HS-5 (cell line): ENCODE measurements around the gene DMRT3.

Experiments used
- DNase-seq: peaks from one replicate; pipeline ENCODE4 v3.0.0-alpha.2; 2012; ENCODE audit warnings: low read depth

The DMRT3 gene

DNA sequence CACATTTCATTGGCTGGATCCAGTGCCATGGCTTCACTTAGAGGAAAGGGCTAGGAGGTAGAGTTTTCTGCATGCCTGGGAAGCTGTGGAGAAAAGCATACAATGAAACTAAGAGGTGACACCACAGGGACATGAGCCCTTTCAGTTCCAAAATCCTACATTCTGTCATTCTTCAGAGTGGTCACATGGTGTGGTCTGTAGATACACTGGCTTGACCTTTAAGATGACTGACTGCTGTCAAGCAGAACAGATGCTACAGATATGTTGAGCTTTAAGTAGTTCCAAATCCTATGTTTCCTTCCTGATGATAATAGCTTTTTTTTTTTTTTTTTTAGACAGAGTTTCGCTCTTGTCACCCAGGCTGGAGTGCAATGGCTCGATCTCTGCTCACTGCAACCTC lies 26.2 kb downstream of the DMRT3 start:
- no peak for DNase-seq

DNA sequence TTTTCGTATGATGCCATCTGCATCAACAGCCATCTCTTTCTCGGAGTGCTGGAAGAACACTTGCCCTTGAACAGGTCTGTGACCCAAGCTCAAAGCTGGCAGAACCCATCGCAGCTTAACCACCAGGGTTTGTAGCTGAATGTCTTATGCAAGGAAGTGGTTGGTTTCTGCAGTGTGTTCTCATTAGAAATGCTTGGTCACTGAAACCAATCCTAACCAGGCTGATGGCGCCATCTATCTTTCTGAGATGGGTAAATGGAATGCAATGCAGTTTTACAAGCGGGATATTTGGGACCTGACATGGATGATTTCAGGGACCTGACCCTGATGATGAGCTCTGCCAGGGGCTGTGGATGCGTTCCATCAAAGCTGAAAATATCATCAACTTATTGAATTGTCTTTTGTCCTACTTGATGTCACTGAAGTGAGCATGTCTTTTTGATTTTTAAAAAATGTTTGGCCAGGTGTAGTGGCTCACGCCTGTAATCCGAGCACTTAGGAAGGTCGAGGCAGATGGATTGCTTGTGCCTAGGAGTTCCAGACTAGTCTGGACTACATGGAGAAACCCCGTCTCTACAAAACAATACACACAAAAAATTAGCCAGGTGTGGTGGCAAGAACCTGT lies 28.7 kb downstream of the DMRT3 start:
- DNase-seq: no peak

GRCh38 chr9:1007312-1007711 lies 30.9 kb downstream of the DMRT3 start:
- no peak for DNase-seq

GRCh38 chr9:1008216-1008615 lies 31.8 kb downstream of the DMRT3 start:
- DNase-seq: no peak

DNA sequence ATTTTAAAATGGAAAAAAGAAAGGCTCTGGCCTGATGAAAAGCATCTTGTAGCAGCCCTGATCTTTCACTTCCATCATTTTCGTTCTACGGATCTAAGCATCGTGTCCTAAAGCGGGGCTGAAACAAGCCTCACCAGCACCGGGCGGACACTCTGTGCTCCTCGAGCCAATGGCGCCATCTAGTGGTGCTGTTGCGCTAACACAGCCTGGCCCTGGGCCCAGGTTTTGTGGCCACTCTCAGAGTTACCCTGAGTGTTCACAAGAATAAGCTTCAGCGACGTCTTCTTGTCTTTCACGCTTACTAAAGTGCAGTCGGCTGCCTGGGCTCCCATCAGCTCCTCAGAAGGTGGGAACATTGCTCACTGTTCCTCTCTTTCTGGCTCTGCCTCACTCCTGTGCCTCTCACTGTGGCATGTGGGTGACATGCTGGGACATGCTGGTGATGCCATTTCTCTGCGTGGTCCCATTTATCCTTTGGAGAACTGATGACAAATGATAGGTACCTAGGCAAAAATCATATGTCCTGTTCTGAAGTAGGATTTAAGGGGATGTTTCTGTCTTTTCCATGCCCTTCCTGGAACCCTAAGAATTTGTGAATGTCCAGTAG lies 32.7 kb downstream of the DMRT3 start:
- DNase-seq: no peak

DNA sequence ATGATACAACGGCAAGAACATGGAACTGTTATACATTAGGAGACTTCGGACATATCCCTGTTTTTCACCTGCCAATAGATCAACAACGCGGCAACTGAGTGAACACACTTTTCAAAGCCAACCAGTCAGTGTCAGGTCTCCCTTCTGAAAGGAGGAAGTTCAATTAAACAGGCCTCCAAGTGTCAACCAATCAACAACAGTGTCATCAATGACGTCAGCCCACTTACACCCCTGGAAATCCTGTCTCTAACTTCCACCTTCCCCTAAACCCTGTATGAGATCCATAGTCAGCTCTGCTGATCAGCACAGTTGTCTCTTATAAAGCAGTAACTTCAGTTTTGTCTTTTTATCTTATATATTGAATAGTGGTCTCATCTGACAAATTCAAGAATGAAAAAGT lies 36.6 kb downstream of the DMRT3 start:
- no peak for DNase-seq

GRCh38 chr9:1014225-1014624 lies 37.8 kb downstream of the DMRT3 start:
- no peak for DNase-seq

DNA sequence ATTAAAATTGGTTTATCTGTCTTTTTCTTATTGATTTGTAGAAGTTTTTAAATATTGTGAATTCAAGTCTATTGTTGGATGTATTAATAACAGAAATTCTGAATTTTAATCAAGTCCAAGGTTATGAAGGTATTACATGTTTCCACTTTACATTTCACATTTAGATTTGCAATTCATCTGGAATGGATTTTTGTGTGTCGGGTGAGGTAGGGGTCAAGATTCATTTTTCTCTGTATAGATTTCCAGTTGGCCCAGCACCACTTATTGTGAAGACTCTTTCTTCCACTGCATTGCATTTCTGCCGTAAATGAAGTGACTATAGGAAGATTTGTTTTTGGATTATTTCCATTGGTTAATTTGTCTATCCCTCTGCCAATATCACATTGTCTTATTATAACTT lies 38.2 kb downstream of the DMRT3 start:
- DNase-seq: no peak

GRCh38 chr9:1018121-1018520 lies 41.7 kb downstream of the DMRT3 start:
- no peak for DNase-seq

DNA sequence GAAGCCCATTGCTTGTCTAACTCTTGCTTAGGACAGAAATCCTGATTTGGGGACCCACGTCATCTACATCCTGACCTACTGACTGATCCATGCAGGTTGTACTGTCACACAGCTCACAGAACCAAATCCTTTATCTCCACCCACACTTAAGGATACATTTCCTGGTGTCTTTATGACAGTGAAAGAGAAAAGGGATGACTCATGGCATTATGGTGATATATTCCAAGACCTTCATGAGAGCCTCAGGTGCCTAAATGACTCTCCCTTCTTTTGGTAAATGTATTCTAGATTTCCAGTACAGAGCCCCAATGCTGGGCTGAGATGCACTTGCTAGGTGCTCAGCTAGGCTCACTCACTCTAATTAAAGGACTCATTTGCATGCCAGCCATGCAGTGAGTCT lies 47.7 kb downstream of the DMRT3 start:
- DNase-seq: no peak

DNA sequence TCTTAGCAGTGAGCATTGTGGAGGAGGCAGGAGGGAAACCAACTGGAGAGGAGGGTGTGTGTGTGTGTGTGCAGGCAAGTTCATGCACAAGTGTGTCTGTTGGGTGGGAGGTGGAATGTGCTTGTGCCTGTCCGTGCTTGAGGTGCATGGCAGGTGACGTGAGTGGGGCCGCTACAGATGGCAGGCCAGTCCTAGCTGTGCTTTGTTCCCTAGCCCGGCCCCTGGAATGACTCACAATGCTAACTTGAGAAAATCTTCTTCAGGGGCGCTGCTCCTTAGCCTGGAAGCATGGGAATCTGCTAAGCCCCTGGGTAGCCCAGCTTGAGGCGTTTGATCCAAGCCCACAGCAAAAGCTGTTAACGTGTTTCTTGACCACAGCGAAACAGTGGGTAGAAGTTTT lies 48.7 kb downstream of the DMRT3 start:
- DNase-seq: no peak

GRCh38 chr9:1026219-1026618 lies 49.8 kb downstream of the DMRT3 start:
- no peak for DNase-seq

DNA sequence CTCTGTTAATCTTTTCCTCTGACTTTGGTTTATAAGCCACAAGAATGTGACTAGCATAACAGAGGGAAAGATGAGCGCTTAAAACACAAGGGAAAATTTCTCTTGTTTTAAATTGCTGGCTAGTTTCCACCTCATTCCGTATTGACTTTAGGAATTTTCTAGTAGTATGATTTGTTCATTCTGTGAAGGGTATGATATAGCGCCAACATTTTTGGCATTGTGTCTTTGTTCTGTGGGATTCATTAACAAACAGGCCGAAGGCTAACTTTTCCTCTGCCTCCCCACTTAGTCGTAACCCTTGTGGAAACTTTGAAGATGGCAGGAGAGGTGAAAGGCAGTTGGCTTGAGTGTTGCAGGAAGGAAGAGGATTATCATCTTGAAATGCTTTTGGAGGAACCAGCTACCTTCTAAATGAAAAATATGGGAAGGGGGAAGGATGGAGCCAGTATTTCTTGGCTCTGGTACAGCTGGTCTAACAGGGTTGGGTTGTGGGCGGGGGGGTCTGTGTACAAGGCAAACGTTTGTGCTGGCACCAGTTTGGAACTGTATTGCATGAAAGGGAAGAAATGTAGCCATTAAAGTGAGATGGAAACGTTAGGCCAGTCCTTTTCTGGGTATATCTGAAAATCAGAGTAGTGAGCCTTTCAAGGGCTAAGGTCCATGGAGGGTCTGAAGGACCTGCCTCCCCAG lies 52.2 kb downstream of the DMRT3 start:
- no peak for DNase-seq

DNA sequence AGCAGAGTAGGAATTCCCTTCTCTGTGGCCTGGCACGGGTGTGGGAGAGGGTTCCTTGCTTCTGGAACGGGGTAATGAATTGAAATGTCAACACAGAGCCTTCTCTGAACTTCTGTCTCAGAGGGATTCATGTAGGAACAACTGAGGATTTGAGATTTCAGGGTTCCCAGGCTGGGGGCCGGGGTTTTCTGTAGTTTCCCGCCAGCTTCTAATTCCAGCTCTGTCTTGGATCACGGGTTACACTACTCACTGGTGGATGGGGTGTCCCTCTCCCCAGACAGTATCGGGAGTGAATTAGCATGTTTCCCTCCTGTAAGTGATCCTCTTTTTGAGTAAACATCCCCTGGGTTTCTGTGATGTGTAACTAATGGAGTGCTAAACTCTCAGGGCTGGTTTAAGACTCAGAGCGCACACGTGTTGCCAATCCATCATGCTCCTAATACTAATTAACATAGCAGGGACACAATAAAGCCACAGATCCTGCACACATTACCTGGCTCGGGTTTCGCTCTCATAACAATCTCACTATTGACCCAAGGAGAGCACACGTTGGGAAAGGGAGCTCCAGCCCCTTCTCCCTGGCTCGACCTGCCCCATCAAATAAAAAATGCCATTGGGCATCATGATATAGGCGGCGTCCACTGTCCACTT lies 55.6 kb downstream of the DMRT3 start:
- DNase-seq: no peak

- DNase-seq: no peak
Measured at GRCh38 chr9:1034271-1034670, 57.8 kb downstream of the DMRT3 start.

GRCh38 chr9:1039589-1039988 lies 63.1 kb downstream of the DMRT3 start:
- DNase-seq: no peak
